ENCODE measurements around the gene RFC5. TPM values are rescaled to one million over a fixed set of nuclear protein-coding genes. Genes with fewer than 3 reads are reported as not detected.

RFC5 gene, protein sequence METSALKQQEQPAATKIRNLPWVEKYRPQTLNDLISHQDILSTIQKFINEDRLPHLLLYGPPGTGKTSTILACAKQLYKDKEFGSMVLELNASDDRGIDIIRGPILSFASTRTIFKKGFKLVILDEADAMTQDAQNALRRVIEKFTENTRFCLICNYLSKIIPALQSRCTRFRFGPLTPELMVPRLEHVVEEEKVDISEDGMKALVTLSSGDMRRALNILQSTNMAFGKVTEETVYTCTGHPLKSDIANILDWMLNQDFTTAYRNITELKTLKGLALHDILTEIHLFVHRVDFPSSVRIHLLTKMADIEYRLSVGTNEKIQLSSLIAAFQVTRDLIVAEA
- 73.8 and 87.0 TPM in 2 replicates for total RNA-seq

- DNase-seq (ENCODE audit: low spot score) = peak; percentile 96
- intact Hi-C loops (cut with micrococcal nuclease) = loop anchor here (1.0 to 2.0 kb wide), 8 partner anchors 19 to 357 kb away; partner anchors contain the start of genes KSR2 and PEBP1
- Mint-ChIP-seq H3K4me3 (peak within 1 kb of the TSS; percentile 98), H3K27ac (peak within 1 kb of the TSS; percentile 94), H3K36me3 (ENCODE audit: low read depth) (peaks cover 37% of the 10 kb centered on the region), H3K27me3 (ENCODE audit: insufficient read depth) (peaks cover 10% of the 10 kb centered on the region), H3K4me1 (ENCODE audit: low read depth) (peaks cover 29% of the 10 kb centered on the region), H3K9me3 (peaks cover 12% of the 10 kb centered on the region)
These were observed at the start of gene RFC5 for GRCh38 chr12:118016424-118017264. RFC5 (plus strand) TSS chr12:118016703; CDS start chr12:118016828, 125 bp downstream.

GRCh38 chr12:117967043-117967442 is 49.5 kb upstream of the RFC5 start:
- Mint-ChIP-seq H3K4me1 (ENCODE audit: low read depth) (peaks cover 6% of the 10 kb centered on the region), H3K27me3 (ENCODE audit: insufficient read depth) (peaks cover 46% of the 10 kb centered on the region), H3K36me3 (ENCODE audit: low read depth) (no peaks in the 10 kb centered on the region), H3K9me3 (peaks cover 11% of the 10 kb centered on the region), H3K4me3 (no peak overlapping the region), H3K27ac (no peak overlapping the region)
- DNase-seq (ENCODE audit: low spot score) = no peak
- intact Hi-C loops (cut with micrococcal nuclease) = loop anchor here (5.0 kb wide), 1 partner anchor 90 kb away; no protein-coding TSS in a partner anchor

DNA sequence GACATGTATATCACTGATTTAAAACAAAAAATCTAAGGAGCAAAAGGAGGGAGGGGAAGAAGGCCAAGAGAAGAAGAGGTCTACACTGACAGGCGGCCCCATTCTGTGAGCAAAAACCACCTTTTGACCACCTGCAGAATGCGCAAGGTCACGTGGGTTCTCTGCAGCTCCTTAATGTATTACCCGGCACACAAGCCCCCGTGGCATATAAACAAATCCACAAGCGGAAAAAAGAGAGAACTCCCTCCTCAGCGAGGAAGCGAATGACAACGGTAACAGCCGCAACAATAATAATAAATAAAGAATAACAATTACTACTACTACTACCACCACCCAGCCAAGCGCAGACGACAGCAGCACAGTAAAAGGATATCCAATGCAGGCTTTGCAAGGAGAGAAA is 49.0 kb upstream of the RFC5 start:
- Mint-ChIP-seq H3K36me3 (ENCODE audit: low read depth) (no peaks in the 10 kb centered on the region), H3K27me3 (ENCODE audit: insufficient read depth) (peaks cover 46% of the 10 kb centered on the region), H3K27ac (no peak overlapping the region), H3K9me3 (peaks cover 13% of the 10 kb centered on the region), H3K4me3 (peak overlapping the region; percentile 9), H3K4me1 (ENCODE audit: low read depth) (peaks cover 6% of the 10 kb centered on the region)
- intact Hi-C loops (cut with micrococcal nuclease) = loop anchor here (5.0 kb wide), 1 partner anchor 90 kb away; no protein-coding TSS in a partner anchor
- DNase-seq (ENCODE audit: low spot score) = no peak

DNA sequence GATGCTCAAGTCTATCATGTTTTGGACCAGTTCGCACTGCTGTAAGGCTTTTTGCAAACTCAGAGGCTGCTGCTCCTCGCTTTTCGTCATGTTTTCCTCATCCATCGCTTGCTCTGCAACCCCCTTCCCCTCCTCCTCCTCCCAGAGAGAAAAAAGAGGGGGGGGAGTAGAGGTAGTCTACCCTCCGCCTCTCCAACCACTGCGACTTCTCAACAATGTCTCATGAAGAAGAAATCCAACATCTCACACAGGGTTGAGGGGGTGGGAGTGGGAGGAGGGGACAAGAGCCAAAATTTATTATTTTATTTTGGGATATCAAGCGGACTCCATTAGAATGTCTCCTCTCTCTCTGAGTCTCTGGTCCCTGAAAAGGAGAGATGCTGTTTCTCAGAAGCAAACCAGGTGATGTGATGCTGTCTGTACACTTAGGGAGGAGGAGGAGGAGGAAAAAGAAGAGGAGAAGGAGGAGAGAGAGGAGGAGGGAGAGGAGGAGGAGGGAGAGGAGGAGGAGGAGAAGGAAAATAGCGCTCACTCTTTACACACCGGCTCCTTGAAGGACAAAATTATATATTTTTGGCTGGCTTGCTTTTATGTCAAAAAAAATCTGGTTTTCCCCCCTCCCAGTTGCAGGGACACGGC is 48.2 kb upstream of the RFC5 start:
- Mint-ChIP-seq H3K4me3 (peak overlapping the region; percentile 74), H3K27ac (peak overlapping the region; percentile 36), H3K27me3 (ENCODE audit: insufficient read depth) (peaks cover 46% of the 10 kb centered on the region), H3K4me1 (ENCODE audit: low read depth) (peaks cover 6% of the 10 kb centered on the region), H3K36me3 (ENCODE audit: low read depth) (no peaks in the 10 kb centered on the region), H3K9me3 (peaks cover 15% of the 10 kb centered on the region)
- DNase-seq (ENCODE audit: low spot score) = no peak
- intact Hi-C loops (cut with micrococcal nuclease) = loop anchor here (2.0 to 5.0 kb wide), 2 partner anchors 49 to 89 kb away; partner anchors contain the start of gene RFC5

GRCh38 chr12:117968826-117969659 is 47.5 kb upstream of the RFC5 start, which contains the start of gene KSR2:
KSR2 (minus strand) TSS chr12:117968990; CDS start chr12:117968255, 735 bp downstream.
- Mint-ChIP-seq H3K4me1 (ENCODE audit: low read depth) (peaks cover 6% of the 10 kb centered on the region), H3K27me3 (ENCODE audit: insufficient read depth) (peaks cover 46% of the 10 kb centered on the region), H3K36me3 (ENCODE audit: low read depth) (no peaks in the 10 kb centered on the region), H3K4me3 (peak within 1 kb of the TSS; percentile 80), H3K27ac (peak within 1 kb of the TSS; percentile 64), H3K9me3 (peaks cover 18% of the 10 kb centered on the region)
- intact Hi-C loops (cut with micrococcal nuclease) = loop anchor here (2.0 to 5.0 kb wide), 2 partner anchors 48 to 88 kb away; partner anchors contain the start of gene RFC5
- peak; percentile 15 for DNase-seq (ENCODE audit: low spot score)

DNA sequence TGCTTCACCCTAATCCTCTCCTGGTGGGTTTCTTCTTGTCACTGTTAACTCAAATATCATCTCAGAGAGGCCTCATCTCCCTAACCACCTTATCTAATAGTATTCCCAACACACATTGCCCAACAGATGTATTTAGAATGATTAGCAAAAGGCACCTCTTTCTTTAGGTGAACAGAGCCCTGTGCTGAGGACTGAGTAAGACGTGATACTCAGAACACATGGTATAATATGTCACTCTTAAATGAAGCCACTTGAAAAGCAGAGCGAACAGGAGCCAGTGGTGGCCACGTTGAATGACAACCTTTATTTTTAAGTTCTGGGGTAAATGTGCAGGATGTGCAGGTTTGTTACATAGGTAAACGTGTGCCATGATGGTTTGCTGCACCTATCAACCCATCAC is 46.2 kb upstream of the RFC5 start:
- no peak for DNase-seq (ENCODE audit: low spot score)
- intact Hi-C loops (cut with micrococcal nuclease) = no loop called here
- Mint-ChIP-seq H3K36me3 (ENCODE audit: low read depth) (no peaks in the 10 kb centered on the region), H3K27me3 (ENCODE audit: insufficient read depth) (peaks cover 46% of the 10 kb centered on the region), H3K27ac (no peak overlapping the region), H3K4me3 (peak overlapping the region; percentile 15), H3K4me1 (ENCODE audit: low read depth) (peaks cover 6% of the 10 kb centered on the region), H3K9me3 (peaks cover 18% of the 10 kb centered on the region)

GRCh38 chr12:117972301-117972700 is 44.2 kb upstream of the RFC5 start:
- Mint-ChIP-seq H3K4me3 (no peak overlapping the region), H3K27ac (no peak overlapping the region), H3K27me3 (ENCODE audit: insufficient read depth) (peaks cover 32% of the 10 kb centered on the region), H3K36me3 (ENCODE audit: low read depth) (no peaks in the 10 kb centered on the region), H3K4me1 (ENCODE audit: low read depth) (peaks cover 6% of the 10 kb centered on the region), H3K9me3 (peaks cover 18% of the 10 kb centered on the region)
- DNase-seq (ENCODE audit: low spot score) = no peak
- intact Hi-C loops (cut with micrococcal nuclease) = no loop called here

GRCh38 chr12:117975006-117975405 is 41.5 kb upstream of the RFC5 start:
- Mint-ChIP-seq H3K9me3 (peaks cover 18% of the 10 kb centered on the region), H3K4me1 (ENCODE audit: low read depth) (no peaks in the 10 kb centered on the region)
- intact Hi-C loops (cut with micrococcal nuclease) = no loop called here

GRCh38 chr12:117977373-117977772 is 39.1 kb upstream of the RFC5 start:
- H3K27ac Mint-ChIP-seq = no peak overlapping the region

More at GRCh38 chr12:117975006-117975405, 41.5 kb upstream of the RFC5 start:
- Mint-ChIP-seq H3K36me3 (ENCODE audit: low read depth) (no peaks in the 10 kb centered on the region), H3K27ac (no peak overlapping the region), H3K4me3 (no peak overlapping the region), H3K27me3 (ENCODE audit: insufficient read depth) (peaks cover 13% of the 10 kb centered on the region)
- DNase-seq (ENCODE audit: low spot score) = no peak

DNA sequence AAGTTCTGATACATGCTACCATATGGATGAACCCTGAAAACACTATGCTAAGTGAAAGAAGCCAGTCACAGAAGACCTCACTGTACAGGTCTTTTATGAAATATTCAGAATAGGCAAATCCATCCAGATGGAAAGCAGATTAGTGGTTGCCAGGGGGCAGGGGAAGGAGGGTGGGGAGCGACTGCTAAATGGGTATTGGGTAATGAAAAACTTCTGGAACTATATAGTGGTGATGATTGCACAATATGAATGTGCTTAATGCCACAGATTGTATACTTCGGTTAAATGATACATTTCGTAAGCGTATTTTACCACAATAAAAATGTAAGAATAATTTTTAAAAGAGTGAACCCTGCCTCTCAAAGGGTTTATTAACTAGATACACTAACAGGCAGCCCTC is 35.9 kb upstream of the RFC5 start:
- H3K9me3 Mint-ChIP-seq = no peaks in the 10 kb centered on the region
- intact Hi-C loops (cut with micrococcal nuclease) = no loop called here
- H3K4me3 Mint-ChIP-seq = no peak overlapping the region
- H3K36me3 Mint-ChIP-seq (ENCODE audit: low read depth) = no peaks in the 10 kb centered on the region
- no peak overlapping the region for H3K27ac Mint-ChIP-seq
- H3K4me1 Mint-ChIP-seq (ENCODE audit: low read depth) = no peaks in the 10 kb centered on the region
- no peak for DNase-seq (ENCODE audit: low spot score)
- H3K27me3 Mint-ChIP-seq (ENCODE audit: insufficient read depth) = no peaks in the 10 kb centered on the region

More at GRCh38 chr12:117977373-117977772, 39.1 kb upstream of the RFC5 start:
- H3K27me3 Mint-ChIP-seq (ENCODE audit: insufficient read depth) = peaks cover 3% of the 10 kb centered on the region
- DNase-seq (ENCODE audit: low spot score) = no peak
- H3K36me3 Mint-ChIP-seq (ENCODE audit: low read depth) = no peaks in the 10 kb centered on the region
- intact Hi-C loops (cut with micrococcal nuclease) = no loop called here
- no peaks in the 10 kb centered on the region for H3K4me1 Mint-ChIP-seq (ENCODE audit: low read depth)
- H3K4me3 Mint-ChIP-seq = no peak overlapping the region
- H3K9me3 Mint-ChIP-seq = peaks cover 5% of the 10 kb centered on the region

DNA sequence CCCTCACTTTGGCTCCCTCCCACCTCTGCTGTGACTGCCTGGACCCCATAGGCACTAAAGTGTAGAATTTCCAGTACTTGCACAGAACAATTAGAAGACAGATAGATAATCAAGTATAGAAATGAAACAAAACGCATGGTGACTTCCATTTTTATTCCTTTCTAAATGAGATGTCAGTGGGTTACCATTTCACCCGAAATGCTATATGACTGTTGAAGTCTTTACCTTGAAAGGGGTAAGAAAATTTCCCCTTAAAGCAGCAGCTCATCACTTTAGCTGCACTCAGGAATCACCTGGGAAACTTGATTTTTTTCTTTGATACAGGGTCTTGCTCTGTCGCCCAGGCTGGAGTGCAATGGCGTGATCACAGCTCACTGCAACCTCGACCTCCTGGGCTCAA is 35.2 kb upstream of the RFC5 start:
- Mint-ChIP-seq H3K4me1 (ENCODE audit: low read depth) (no peaks in the 10 kb centered on the region), H3K36me3 (ENCODE audit: low read depth) (no peaks in the 10 kb centered on the region), H3K27me3 (ENCODE audit: insufficient read depth) (no peaks in the 10 kb centered on the region), H3K4me3 (no peak overlapping the region), H3K9me3 (no peaks in the 10 kb centered on the region), H3K27ac (no peak overlapping the region)
- no peak for DNase-seq (ENCODE audit: low spot score)
- intact Hi-C loops (cut with micrococcal nuclease) = no loop called here

DNA sequence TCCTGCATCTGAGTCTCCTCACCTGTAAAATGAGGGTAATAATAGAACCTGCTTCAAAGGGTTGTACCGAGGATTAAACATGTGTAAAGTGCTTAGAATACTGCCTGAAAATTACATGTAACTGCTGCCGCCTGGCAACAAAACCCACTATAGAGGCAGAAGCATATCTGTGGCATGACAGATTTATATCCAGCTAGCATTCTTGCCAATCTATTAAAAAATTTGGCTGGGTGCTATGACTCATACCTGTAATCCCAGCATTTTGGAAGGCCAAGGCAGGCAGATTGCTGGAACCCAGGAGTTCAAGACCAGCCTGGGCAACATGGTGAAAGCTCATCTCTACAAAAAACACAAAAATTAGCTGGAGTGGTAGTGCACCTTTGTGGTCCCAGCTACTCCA is 31.3 kb upstream of the RFC5 start:
- Mint-ChIP-seq H3K36me3 (ENCODE audit: low read depth) (no peaks in the 10 kb centered on the region), H3K27me3 (ENCODE audit: insufficient read depth) (peaks cover 2% of the 10 kb centered on the region), H3K9me3 (peaks cover 4% of the 10 kb centered on the region), H3K4me1 (ENCODE audit: low read depth) (no peaks in the 10 kb centered on the region), H3K27ac (no peak overlapping the region), H3K4me3 (no peak overlapping the region)
- DNase-seq (ENCODE audit: low spot score) = no peak
- intact Hi-C loops (cut with micrococcal nuclease) = no loop called here
